NCI-H1436 treated with DMSO at 0.1 percent for 48 hours (cell line): ENCODE data around the gene IP6K3.

ENCODE experiments used
- DNase-seq: peaks from one replicate; lab custom pipeline; 2025; lab: John Stamatoyannopoulos, UW

The IP6K3 gene

GRCh38 chr6:33722103-33722623 is 24.5 kb downstream of the IP6K3 start:
- no peak for DNase-seq

GRCh38 chr6:33721508-33721907 is 25.2 kb downstream of the IP6K3 start:
- no peak for DNase-seq

- DNase-seq, result no peak
Observed at GRCh38 chr6:33720998-33721397, 25.7 kb downstream of the IP6K3 start.

- DNase-seq, result no peak
Observed at GRCh38 chr6:33719326-33719987, 27.2 kb downstream of the IP6K3 start.

- DNase-seq, result no peak
Observed at GRCh38 chr6:33718713-33719112, 28.0 kb downstream of the IP6K3 start.

GRCh38 chr6:33717934-33718455 is 28.7 kb downstream of the IP6K3 start:
- no peak for DNase-seq

GRCh38 chr6:33716890-33717632 is 29.6 kb downstream of the IP6K3 start:
- DNase-seq, result no peak

- no peak for DNase-seq
Observed at GRCh38 chr6:33716379-33716778, 30.3 kb downstream of the IP6K3 start.

- DNase-seq, result no peak
Observed at GRCh38 chr6:33714385-33715040, 32.2 kb downstream of the IP6K3 start.

GRCh38 chr6:33713786-33714185 is 32.9 kb downstream of the IP6K3 start:
- DNase-seq, result no peak

GRCh38 chr6:33712914-33713313 is 33.8 kb downstream of the IP6K3 start:
- no peak for DNase-seq

GRCh38 chr6:33711140-33712129 is 35.3 kb downstream of the IP6K3 start, which contains the start of gene UQCC2:
Gene UQCC2, minus strand, starts transcription at chr6:33711700. Its CDS starts 14 bp downstream, at chr6:33711686.
- peak; percentile 96 for DNase-seq

- no peak for DNase-seq
Observed at GRCh38 chr6:33710296-33711121, 36.2 kb downstream of the IP6K3 start.

- DNase-seq, result no peak
Observed at GRCh38 chr6:33709605-33710295, 37.0 kb downstream of the IP6K3 start.

GRCh38 chr6:33708516-33709204 is 38.0 kb downstream of the IP6K3 start:
- no peak for DNase-seq

GRCh38 chr6:33707771-33708170 is 38.9 kb downstream of the IP6K3 start:
- DNase-seq, result no peak

GRCh38 chr6:33705955-33706725 is 40.6 kb downstream of the IP6K3 start:
- no peak for DNase-seq

- DNase-seq, result no peak
Observed at GRCh38 chr6:33705268-33705885, 41.3 kb downstream of the IP6K3 start.
